ENCODE measurements around the gene UGT2A3.
"Not testable (repeated sequence)": the region's sequence is repeated elsewhere in the genome, so short reads cannot be mapped to it uniquely, and the experiment has no call there.

Gene UGT2A3

GRCh38 chr4:68927165-68927564 lies 24.4 kb downstream of the UGT2A3 start:
- no peaks in the 10 kb centered on the region for H3K9me3 ChIP-seq (ENCODE audit: control insufficient read depth, insufficient read depth, low read length)
- no peaks in the 10 kb centered on the region for H3K36me3 ChIP-seq (ENCODE audit: control insufficient read depth, low read length)
- no peak overlapping the region for H3K27ac ChIP-seq (ENCODE audit: low read depth, low read length)
- no peaks in the 10 kb centered on the region for H4K20me1 ChIP-seq (ENCODE audit: control insufficient read depth, insufficient read depth, low read depth, low read length)
- H3K27me3 ChIP-seq (ENCODE audit: control insufficient read depth, low read length) = no peaks in the 10 kb centered on the region
- H3K79me2 ChIP-seq (ENCODE audit: control insufficient read depth, low read length) = no peaks in the 10 kb centered on the region
- TF ChIP-seq CTCF (IDR thresholded peaks at IDR 0.05; ENCODE audit: low read depth, low read length, poor library complexity, severe bottlenecking) (no peak), EZH2phosphoT487 (IDR thresholded peaks at IDR 0.05; ENCODE audit: borderline replicate concordance, low read length) (no peak)
- H3F3A ChIP-seq (ENCODE audit: control insufficient read depth, insufficient read depth) = no peaks in the 10 kb centered on the region
- H3K4me1 ChIP-seq (ENCODE audit: control insufficient read depth, low read length) = no peaks in the 10 kb centered on the region
- H3K4me2 ChIP-seq (ENCODE audit: low read length) = no peak overlapping the region
- no peaks in the 10 kb centered on the region for H3K9me2 ChIP-seq (replicated peaks; ENCODE audit: control insufficient read depth, low read length)
- H3K4me3 ChIP-seq (ENCODE audit: low read length) = no peak overlapping the region

GRCh38 chr4:68922202-68922601 lies 29.4 kb downstream of the UGT2A3 start:
- H3K27me3 ChIP-seq (ENCODE audit: control insufficient read depth, low read length); H3K36me3 ChIP-seq (ENCODE audit: control insufficient read depth, low read length); H4K20me1 ChIP-seq (ENCODE audit: control insufficient read depth, insufficient read depth, low read depth, low read length); H3K79me2 ChIP-seq (ENCODE audit: control insufficient read depth, low read length); H3K4me3 ChIP-seq (ENCODE audit: low read length); H3K4me2 ChIP-seq (ENCODE audit: low read length); H3K9me2 ChIP-seq (replicated peaks; ENCODE audit: control insufficient read depth, low read length); H3K27ac ChIP-seq (ENCODE audit: low read depth, low read length); H3F3A ChIP-seq (ENCODE audit: control insufficient read depth, insufficient read depth); H3K9me3 ChIP-seq (ENCODE audit: control insufficient read depth, insufficient read depth, low read length); H3K4me1 ChIP-seq (ENCODE audit: control insufficient read depth, low read length): not testable (repeated sequence)

GRCh38 chr4:68921051-68921450 lies 30.6 kb downstream of the UGT2A3 start:
- Histone ChIP-seq H3K4me2 (ENCODE audit: low read length) (no peak overlapping the region), H3K4me3 (ENCODE audit: low read length) (no peak overlapping the region), H3F3A (ENCODE audit: control insufficient read depth, insufficient read depth) (no peaks in the 10 kb centered on the region), H3K9me3 (ENCODE audit: control insufficient read depth, insufficient read depth, low read length) (no peaks in the 10 kb centered on the region), H3K4me1 (ENCODE audit: control insufficient read depth, low read length) (no peaks in the 10 kb centered on the region), H4K20me1 (ENCODE audit: control insufficient read depth, insufficient read depth, low read depth, low read length) (no peaks in the 10 kb centered on the region), H3K27ac (ENCODE audit: low read depth, low read length) (no peak overlapping the region), H3K27me3 (ENCODE audit: control insufficient read depth, low read length) (no peaks in the 10 kb centered on the region), H3K79me2 (ENCODE audit: control insufficient read depth, low read length) (no peaks in the 10 kb centered on the region), H3K36me3 (ENCODE audit: control insufficient read depth, low read length) (no peaks in the 10 kb centered on the region), H3K9me2 (replicated peaks; ENCODE audit: control insufficient read depth, low read length) (no peaks in the 10 kb centered on the region)
- TF ChIP-seq CTCF (IDR thresholded peaks at IDR 0.05; ENCODE audit: low read depth, low read length, poor library complexity, severe bottlenecking) (no peak), EZH2phosphoT487 (IDR thresholded peaks at IDR 0.05; ENCODE audit: borderline replicate concordance, low read length) (no peak)

- Histone ChIP-seq H3K36me3 (ENCODE audit: control insufficient read depth, low read length) (no peaks in the 10 kb centered on the region), H3K9me2 (replicated peaks; ENCODE audit: control insufficient read depth, low read length) (no peaks in the 10 kb centered on the region), H3K4me1 (ENCODE audit: control insufficient read depth, low read length) (no peaks in the 10 kb centered on the region), H3K4me3 (ENCODE audit: low read length) (no peak overlapping the region), H3K9me3 (ENCODE audit: control insufficient read depth, insufficient read depth, low read length) (no peaks in the 10 kb centered on the region), H3K27me3 (ENCODE audit: control insufficient read depth, low read length) (no peaks in the 10 kb centered on the region), H4K20me1 (ENCODE audit: control insufficient read depth, insufficient read depth, low read depth, low read length) (no peaks in the 10 kb centered on the region), H3K79me2 (ENCODE audit: control insufficient read depth, low read length) (no peaks in the 10 kb centered on the region), H3K4me2 (ENCODE audit: low read length) (no peak overlapping the region), H3K27ac (ENCODE audit: low read depth, low read length) (no peak overlapping the region), H3F3A (ENCODE audit: control insufficient read depth, insufficient read depth) (no peaks in the 10 kb centered on the region)
- TF ChIP-seq EZH2phosphoT487 (IDR thresholded peaks at IDR 0.05; ENCODE audit: borderline replicate concordance, low read length) (no peak), CTCF (IDR thresholded peaks at IDR 0.05; ENCODE audit: low read depth, low read length, poor library complexity, severe bottlenecking) (no peak)
Measured at GRCh38 chr4:68917016-68917415, 34.6 kb downstream of the UGT2A3 start.

All from DOHH2 (cell line).